ENCODE measurements around the gene EREG. TPM values are rescaled to one million over a fixed set of nuclear protein-coding genes. Genes with fewer than 3 reads are reported as not detected.
"Not testable (repeated sequence)": the region's sequence is repeated elsewhere in the genome, so short reads cannot be mapped to it uniquely, and the experiment has no call there.

EREG gene
- total RNA-seq, 4 donors from 2014 or later = 2.4 to 4.6 (median 3.7) TPM

DNA sequence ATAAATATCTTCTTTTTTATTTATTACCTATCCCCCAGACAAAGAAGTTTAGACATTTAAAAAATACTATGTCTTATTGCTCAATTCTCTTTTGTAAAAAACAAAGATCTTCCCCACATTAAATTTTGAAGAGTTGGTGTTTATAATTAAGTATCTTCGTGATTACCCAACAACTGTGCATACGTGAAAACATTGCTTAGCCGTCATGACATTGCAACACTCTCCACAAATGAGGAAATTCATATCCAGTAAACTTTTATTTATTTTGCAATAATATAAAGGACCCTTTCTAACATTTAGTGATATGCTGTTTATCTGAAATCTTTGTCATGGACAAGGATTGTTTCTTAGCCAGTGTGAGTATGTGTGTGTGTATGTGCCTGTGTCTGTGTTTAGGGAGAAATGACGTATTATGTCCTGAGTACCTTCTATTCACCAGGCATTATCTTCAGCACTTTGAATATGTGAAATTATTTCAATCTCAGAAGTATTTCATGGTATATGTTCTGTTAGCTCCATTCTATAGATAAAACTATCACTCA, 26.1 kb upstream of the EREG start:
- WGBS = 71% methylated on average over 4 of the region's 4 CpGs
- DNase-seq (ENCODE audit: extremely low spot score) = no peak
- no peaks in the 10 kb centered on the region for H3K27me3 ChIP-seq
- H3K36me3 ChIP-seq = no peaks in the 10 kb centered on the region
- H3K27ac ChIP-seq (replicated peaks in 1 of 4) = no peak overlapping the region
- no peak overlapping the region for H3K4me3 ChIP-seq
- H3K9me3 ChIP-seq = peaks cover 0 to 3% (median 0%) of the 10 kb centered on the region in 4 donors
- intact Hi-C loops (cut with DNase I) = no loop called here
- H3K4me1 ChIP-seq = no peaks in the 10 kb centered on the region
- TF ChIP-seq POLR2AphosphoS5 (IDR thresholded peaks at IDR 0.05) = no peak
- no peak for TF ChIP-seq POLR2A (IDR thresholded peaks at IDR 0.05; ENCODE audit: low read depth)
- TF ChIP-seq, protein P1, sequence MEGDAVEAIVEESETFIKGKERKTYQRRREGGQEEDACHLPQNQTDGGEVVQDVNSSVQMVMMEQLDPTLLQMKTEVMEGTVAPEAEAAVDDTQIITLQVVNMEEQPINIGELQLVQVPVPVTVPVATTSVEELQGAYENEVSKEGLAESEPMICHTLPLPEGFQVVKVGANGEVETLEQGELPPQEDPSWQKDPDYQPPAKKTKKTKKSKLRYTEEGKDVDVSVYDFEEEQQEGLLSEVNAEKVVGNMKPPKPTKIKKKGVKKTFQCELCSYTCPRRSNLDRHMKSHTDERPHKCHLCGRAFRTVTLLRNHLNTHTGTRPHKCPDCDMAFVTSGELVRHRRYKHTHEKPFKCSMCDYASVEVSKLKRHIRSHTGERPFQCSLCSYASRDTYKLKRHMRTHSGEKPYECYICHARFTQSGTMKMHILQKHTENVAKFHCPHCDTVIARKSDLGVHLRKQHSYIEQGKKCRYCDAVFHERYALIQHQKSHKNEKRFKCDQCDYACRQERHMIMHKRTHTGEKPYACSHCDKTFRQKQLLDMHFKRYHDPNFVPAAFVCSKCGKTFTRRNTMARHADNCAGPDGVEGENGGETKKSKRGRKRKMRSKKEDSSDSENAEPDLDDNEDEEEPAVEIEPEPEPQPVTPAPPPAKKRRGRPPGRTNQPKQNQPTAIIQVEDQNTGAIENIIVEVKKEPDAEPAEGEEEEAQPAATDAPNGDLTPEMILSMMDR (IDR thresholded peaks at IDR 0.05) = no peak
- TF ChIP-seq EP300 (IDR thresholded peaks at IDR 0.05) = no peak

DNA sequence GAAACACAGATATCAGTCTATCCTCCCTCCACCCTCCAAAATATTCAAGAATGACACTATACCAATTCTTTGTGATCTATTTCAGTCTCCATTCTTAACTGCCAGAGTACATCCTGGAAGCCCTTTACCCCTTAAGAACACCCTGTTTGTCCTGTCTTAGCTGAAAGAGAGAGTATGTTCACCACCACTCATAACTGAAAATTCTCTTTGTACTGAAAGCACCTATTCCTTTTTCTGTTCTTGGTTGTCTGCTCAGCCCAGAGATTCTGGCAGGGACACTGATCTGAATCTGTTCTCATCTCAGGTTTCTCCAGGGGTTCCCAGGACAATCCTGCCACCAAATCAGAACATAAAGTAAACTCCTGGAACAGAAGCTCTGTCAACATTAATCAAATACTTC, 25.4 kb upstream of the EREG start:
- Histone ChIP-seq H3K4me3 (no peak overlapping the region), H3K36me3 (no peaks in the 10 kb centered on the region), H3K27ac (replicated peaks in 1 of 4) (no peak overlapping the region), H3K4me1 (no peaks in the 10 kb centered on the region), H3K9me3 (peaks cover 0 to 9% (median 3%) of the 10 kb centered on the region in 4 donors), H3K27me3 (no peaks in the 10 kb centered on the region)
- TF ChIP-seq, protein P1 (IDR thresholded peaks at IDR 0.05) = no peak
- TF ChIP-seq POLR2A (IDR thresholded peaks at IDR 0.05; ENCODE audit: low read depth) (no peak), POLR2AphosphoS5 (IDR thresholded peaks at IDR 0.05) (no peak), EP300 (IDR thresholded peaks at IDR 0.05) (no peak)
- intact Hi-C loops (cut with DNase I) = no loop called here
- no peak for DNase-seq (ENCODE audit: extremely low spot score)

DNA sequence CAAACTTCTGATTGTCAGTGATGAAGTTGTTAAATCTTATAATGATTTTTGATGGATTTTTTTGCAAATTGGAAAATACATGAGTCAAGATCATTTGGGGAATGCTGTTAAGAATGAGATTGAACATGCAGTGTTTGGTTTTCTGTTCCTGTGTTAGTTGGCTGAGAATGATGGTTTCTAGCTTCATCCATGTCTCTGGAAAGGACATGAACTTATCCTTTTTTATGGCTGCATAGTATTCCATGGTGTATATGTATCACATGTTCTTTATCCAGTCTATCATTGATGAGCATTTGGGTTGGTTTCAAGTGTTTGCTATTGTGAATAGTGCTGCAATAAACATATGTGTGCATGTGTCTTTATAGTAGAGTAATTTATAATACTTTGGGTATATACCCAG, 24.5 kb upstream of the EREG start:
- DNase-seq (ENCODE audit: extremely low spot score); H3K4me3 ChIP-seq; H3K27me3 ChIP-seq; H3K27ac ChIP-seq (replicated peaks in 1 of 4); H3K36me3 ChIP-seq; H3K4me1 ChIP-seq; intact Hi-C loops (cut with DNase I): not testable (repeated sequence)
- peaks cover 0 to 11% (median 3%) of the 10 kb centered on the region in 4 donors for H3K9me3 ChIP-seq

DNA sequence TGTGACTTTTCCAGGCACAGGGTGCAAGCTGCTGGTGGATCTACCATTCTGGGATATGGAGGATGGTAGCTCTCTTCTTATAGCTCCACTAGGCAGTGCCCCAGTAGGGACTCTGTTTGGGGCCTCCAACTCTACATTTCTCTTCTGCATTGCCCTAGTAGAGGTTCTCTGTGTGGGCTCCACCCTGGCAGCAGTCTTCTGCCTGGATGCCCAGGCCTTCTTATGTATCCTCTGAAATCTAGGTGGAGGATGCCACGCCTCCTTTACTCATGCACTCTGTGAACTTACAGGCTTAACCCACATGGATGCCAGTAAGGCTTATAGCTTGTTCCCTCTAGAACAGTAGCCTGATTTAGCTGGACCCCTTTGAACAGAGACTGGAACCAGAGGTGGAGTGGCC, 20.9 kb upstream of the EREG start:
- H3K4me1 ChIP-seq = no peaks in the 10 kb centered on the region
- no peak for TF ChIP-seq EP300 (IDR thresholded peaks at IDR 0.05)
- TF ChIP-seq, protein P1 (IDR thresholded peaks at IDR 0.05) = no peak
- no peak for TF ChIP-seq POLR2AphosphoS5 (IDR thresholded peaks at IDR 0.05)
- no peak for TF ChIP-seq POLR2A (IDR thresholded peaks at IDR 0.05; ENCODE audit: low read depth)
- DNase-seq (ENCODE audit: extremely low spot score) = no peak
- H3K36me3 ChIP-seq = no peaks in the 10 kb centered on the region
- no peak overlapping the region for H3K4me3 ChIP-seq
- H3K9me3 ChIP-seq = peaks cover 0 to 11% (median 3%) of the 10 kb centered on the region in 4 donors
- H3K27ac ChIP-seq (replicated peaks in 1 of 4) = no peak overlapping the region
- WGBS = 89% methylated on average over 1 of the region's 1 CpG
- no peaks in the 10 kb centered on the region for H3K27me3 ChIP-seq
- intact Hi-C loops (cut with DNase I) = no loop called here

DNA sequence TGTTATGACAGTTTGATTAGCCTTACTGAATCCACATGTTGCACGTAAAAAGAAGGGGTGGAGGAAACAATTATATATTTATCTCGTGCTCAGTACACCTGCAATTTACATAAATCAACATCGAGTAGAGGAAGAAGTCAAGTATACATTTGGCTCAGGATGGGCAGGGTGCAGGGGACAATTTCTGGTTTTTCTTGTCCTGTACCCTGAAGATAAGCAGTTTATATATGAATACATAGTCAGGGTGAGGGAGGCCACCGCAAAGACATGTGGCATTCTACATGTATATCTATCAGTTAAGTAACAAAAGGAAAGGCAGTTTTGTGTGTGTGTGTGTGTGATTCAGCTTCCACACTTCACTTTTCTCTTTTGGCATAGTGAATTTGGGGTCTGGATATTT, 11.1 kb upstream of the EREG start:
- H3K9me3 ChIP-seq = no peaks in the 10 kb centered on the region
- TF ChIP-seq EP300 (IDR thresholded peaks at IDR 0.05) (no peak), POLR2A (IDR thresholded peaks at IDR 0.05; ENCODE audit: low read depth) (no peak), POLR2AphosphoS5 (IDR thresholded peaks at IDR 0.05) (no peak)
- TF ChIP-seq, protein P1 (IDR thresholded peaks at IDR 0.05) = no peak
- no peaks in the 10 kb centered on the region for H3K36me3 ChIP-seq
- no peaks in the 10 kb centered on the region for H3K27me3 ChIP-seq
- no peak overlapping the region for H3K4me3 ChIP-seq
- no peaks in the 10 kb centered on the region for H3K4me1 ChIP-seq
- intact Hi-C loops (cut with DNase I) = no loop called here
- WGBS = 67% methylated on average over 4 of the region's 4 CpGs
- no peak for DNase-seq (ENCODE audit: extremely low spot score)
- no peak overlapping the region for H3K27ac ChIP-seq (replicated peaks in 1 of 4)
